ENCODE results near the gene PTPRG. TPM values are rescaled to one million over a fixed set of nuclear protein-coding genes. Genes with fewer than 3 reads are reported as not detected.

The PTPRG gene
- total and polyA plus RNA-seq, 10 of the 15 experiments (the other 5 are each of a cell fraction or from before 2014, with no cell fraction given) = 0.29 to 20.7 (median 1.4) TPM

GRCh38 chr3:61629442-61629841, 68.1 kb downstream of the PTPRG start (continued):
- TF ChIP-seq RAD21 (IDR thresholded peaks at IDR 0.05; ENCODE audit: insufficient read depth, low read depth, low read length) = no peak

DNA sequence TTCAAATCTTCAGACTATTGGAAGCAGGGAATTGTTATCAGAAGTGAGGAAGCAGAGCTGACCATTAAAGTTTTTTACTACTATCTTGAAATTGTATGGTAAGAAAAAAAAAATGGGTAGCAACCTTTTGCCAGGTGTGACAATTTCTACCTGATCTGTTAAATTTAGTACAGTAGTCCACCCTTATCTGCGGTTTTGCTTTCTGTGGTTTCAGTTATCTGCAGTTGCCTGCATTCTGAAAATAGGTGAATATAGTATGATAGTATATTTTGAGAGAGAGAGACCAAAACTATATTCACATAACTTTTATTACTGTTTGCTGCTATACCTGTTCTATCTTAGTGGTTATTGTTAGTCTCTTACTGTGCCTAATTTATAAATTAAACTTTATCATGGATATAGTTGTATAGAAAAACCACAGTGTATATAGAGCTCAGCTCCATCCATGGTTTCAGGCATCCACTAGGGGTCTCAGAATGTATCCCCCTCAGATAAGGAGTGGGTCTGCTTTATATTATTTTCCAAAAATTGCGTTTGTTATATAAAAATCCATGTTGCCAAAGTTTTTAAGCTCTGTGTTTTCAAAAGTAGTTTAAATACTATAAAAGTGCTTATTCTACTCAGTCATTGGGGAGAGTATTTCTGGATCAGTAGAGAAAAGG, 69.9 kb downstream of the PTPRG start:
- H3K27me3 ChIP-seq (replicated peaks in 1 of 2; ENCODE audit: control insufficient read depth in 2 of 2, insufficient read depth in 2 of 2, low read length in 1 of 2) = 0 out of 4 replicates have a peak, but pooled peaks cover 0 to 1% of the 10 kb centered on the region in 2 experiments
- no peaks in the 10 kb centered on the region for H4K20me1 ChIP-seq (ENCODE audit: control insufficient read depth, insufficient read depth)
- H3K79me2 ChIP-seq (ENCODE audit: control insufficient read depth, insufficient read depth, low read length) = no peaks in the 10 kb centered on the region
- POLR2A ChIA-PET = interaction anchor here (0.6 kb wide), 1 partner anchor 10 kb away, joined by 3 read pairs; no protein-coding TSS in a partner anchor
- CTCF ChIA-PET = interaction anchor here (0.6 to 1.3 kb wide), 6 partner anchors 9 to 227 kb away, joined by 3 read pairs; no protein-coding TSS in a partner anchor
- FAIRE-seq (no peak), ATAC-seq (peak; percentile 73), DNase-seq (ENCODE audit: low read depth, low spot score) (no peak)
- intact Hi-C loops (cut with micrococcal nuclease; ENCODE audit: unreplicated experiment) (loop anchor here (10.0 kb wide), 1 partner anchor 284 kb away; no protein-coding TSS in a partner anchor), in situ Hi-C loops (cut with MboI) (no loop called here)
- H3K4me3 ChIP-seq = no peak overlapping the region
- H3K9ac ChIP-seq (ENCODE audit: control insufficient read depth, insufficient read depth, low read length) = no peak overlapping the region
- no peak overlapping the region for H3K27ac ChIP-seq (ENCODE audit: control insufficient read depth, insufficient read depth)
- no peaks in the 10 kb centered on the region; the same call in 2 of the 3 replicates for H3K9me3 ChIP-seq (replicated peaks; ENCODE audit: control insufficient read depth, insufficient read depth, low read length)
- H2AFZ ChIP-seq (ENCODE audit: control insufficient read depth, low read depth, low read length) = no peak overlapping the region
- 0% methylated on average over 2 of the region's 2 CpGs for WGBS (ENCODE audit: insufficient coverage, insufficient replicate concordance, low lambda C conversion rate, missing lambda C conversion rate)
- no peaks in the 10 kb centered on the region; the same call in 1 of the 2 replicates for H3K4me1 ChIP-seq (ENCODE audit: control insufficient read depth, insufficient read depth, low read length)
- H3K4me2 ChIP-seq (ENCODE audit: control insufficient read depth, insufficient read depth) = no peak overlapping the region
- SMC1A ChIA-PET (ENCODE audit: uncharacterized antibody, unreplicated experiment) = interaction anchor here (0.6 to 4.3 kb wide), 13 partner anchors 10 to 225 kb away, joined by 3 to 19 read pairs (median 3); no protein-coding TSS in a partner anchor
- no TSS peak for BruUV-seq (replicated peaks)
- no peaks in the 10 kb centered on the region for H3K36me3 ChIP-seq (ENCODE audit: control insufficient read depth in 2 of 2, insufficient read depth in 2 of 2, low read length in 1 of 2)
- TF ChIP-seq, protein P1, sequence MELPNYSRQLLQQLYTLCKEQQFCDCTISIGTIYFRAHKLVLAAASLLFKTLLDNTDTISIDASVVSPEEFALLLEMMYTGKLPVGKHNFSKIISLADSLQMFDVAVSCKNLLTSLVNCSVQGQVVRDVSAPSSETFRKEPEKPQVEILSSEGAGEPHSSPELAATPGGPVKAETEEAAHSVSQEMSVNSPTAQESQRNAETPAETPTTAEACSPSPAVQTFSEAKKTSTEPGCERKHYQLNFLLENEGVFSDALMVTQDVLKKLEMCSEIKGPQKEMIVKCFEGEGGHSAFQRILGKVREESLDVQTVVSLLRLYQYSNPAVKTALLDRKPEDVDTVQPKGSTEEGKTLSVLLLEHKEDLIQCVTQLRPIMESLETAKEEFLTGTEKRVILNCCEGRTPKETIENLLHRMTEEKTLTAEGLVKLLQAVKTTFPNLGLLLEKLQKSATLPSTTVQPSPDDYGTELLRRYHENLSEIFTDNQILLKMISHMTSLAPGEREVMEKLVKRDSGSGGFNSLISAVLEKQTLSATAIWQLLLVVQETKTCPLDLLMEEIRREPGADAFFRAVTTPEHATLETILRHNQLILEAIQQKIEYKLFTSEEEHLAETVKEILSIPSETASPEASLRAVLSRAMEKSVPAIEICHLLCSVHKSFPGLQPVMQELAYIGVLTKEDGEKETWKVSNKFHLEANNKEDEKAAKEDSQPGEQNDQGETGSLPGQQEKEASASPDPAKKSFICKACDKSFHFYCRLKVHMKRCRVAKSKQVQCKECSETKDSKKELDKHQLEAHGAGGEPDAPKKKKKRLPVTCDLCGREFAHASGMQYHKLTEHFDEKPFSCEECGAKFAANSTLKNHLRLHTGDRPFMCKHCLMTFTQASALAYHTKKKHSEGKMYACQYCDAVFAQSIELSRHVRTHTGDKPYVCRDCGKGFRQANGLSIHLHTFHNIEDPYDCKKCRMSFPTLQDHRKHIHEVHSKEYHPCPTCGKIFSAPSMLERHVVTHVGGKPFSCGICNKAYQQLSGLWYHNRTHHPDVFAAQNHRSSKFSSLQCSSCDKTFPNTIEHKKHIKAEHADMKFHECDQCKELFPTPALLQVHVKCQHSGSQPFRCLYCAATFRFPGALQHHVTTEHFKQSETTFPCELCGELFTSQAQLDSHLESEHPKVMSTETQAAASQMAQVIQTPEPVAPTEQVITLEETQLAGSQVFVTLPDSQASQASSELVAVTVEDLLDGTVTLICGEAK (IDR thresholded peaks at IDR 0.05; ENCODE audit: borderline replicate concordance) = peak; percentile 70; the same call in 1 of the 2 replicates
- TF ChIP-seq KAT2A (conservative IDR thresholded peaks at IDR 0.05; ENCODE audit: control insufficient read depth, low read depth, low read length) = no peak
- TF ChIP-seq, protein P2, sequence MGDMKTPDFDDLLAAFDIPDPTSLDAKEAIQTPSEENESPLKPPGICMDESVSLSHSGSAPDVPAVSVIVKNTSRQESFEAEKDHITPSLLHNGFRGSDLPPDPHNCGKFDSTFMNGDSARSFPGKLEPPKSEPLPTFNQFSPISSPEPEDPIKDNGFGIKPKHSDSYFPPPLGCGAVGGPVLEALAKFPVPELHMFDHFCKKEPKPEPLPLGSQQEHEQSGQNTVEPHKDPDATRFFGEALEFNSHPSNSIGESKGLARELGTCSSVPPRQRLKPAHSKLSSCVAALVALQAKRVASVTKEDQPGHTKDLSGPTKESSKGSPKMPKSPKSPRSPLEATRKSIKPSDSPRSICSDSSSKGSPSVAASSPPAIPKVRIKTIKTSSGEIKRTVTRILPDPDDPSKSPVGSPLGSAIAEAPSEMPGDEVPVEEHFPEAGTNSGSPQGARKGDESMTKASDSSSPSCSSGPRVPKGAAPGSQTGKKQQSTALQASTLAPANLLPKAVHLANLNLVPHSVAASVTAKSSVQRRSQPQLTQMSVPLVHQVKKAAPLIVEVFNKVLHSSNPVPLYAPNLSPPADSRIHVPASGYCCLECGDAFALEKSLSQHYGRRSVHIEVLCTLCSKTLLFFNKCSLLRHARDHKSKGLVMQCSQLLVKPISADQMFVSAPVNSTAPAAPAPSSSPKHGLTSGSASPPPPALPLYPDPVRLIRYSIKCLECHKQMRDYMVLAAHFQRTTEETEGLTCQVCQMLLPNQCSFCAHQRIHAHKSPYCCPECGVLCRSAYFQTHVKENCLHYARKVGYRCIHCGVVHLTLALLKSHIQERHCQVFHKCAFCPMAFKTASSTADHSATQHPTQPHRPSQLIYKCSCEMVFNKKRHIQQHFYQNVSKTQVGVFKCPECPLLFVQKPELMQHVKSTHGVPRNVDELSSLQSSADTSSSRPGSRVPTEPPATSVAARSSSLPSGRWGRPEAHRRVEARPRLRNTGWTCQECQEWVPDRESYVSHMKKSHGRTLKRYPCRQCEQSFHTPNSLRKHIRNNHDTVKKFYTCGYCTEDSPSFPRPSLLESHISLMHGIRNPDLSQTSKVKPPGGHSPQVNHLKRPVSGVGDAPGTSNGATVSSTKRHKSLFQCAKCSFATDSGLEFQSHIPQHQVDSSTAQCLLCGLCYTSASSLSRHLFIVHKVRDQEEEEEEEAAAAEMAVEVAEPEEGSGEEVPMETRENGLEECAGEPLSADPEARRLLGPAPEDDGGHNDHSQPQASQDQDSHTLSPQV (IDR thresholded peaks at IDR 0.05) = no peak
- TF ChIP-seq ETV6 (conservative IDR thresholded peaks at IDR 0.05 in 1 of 2, IDR thresholded peaks at IDR 0.05 in 1 of 2; ENCODE audit: borderline replicate concordance in 1 of 2, low read depth in 1 of 2) = no peak
- TF ChIP-seq SIN3A (IDR thresholded peaks at IDR 0.05; ENCODE audit: low read depth, low read length) = no peak
- peak; percentile 73 for TF ChIP-seq RUNX3 (IDR thresholded peaks at IDR 0.05; ENCODE audit: low read length)
- RAD21 ChIA-PET (ENCODE audit: unreplicated experiment) = interaction anchor here (0.8 to 1.9 kb wide), 5 partner anchors 35 to 227 kb away, joined by 3 to 8 read pairs (median 3); no protein-coding TSS in a partner anchor
